SK-N-SH (cell line): ENCODE measurements around the gene TXNRD2. TPM values are rescaled to one million over a fixed set of nuclear protein-coding genes. Genes with fewer than 3 reads are reported as not detected.

ENCODE experiments used
- CTCF ChIA-PET: fragments of 300-600, 350-600 bp; formaldehyde crosslinking; extraction: SDS; loops from one replicate; lab custom pipeline; 2021; lab: Yijun Ruan, JAX
- POLR2A ChIA-PET: fragments of 350-600 bp; sonication (Branson Sonifier 250); formaldehyde crosslinking; extraction: SDS; loops from one replicate; lab custom pipeline; 2020; ENCODE audit warnings: antibody characterized with exemption, inconsistent platforms; lab: Yijun Ruan, JAX
- DNase-seq: peaks from one replicate; pipeline ENCODE4 v3.0.0; 2012
- H2AFZ ChIP-seq: fragments of 200-600 bp; sonication (generic); 2 replicates; pipeline ENCODE4 v1.8.1; 2016; ENCODE audit warnings: antibody characterized with exemption, mild to moderate bottlenecking, low read depth
- H3F3A ChIP-seq: fragments of 200-600 bp; sonication (generic); replicated peaks from 2 replicates; pipeline ENCODE3; 2016; ENCODE audit warnings: antibody characterized with exemption, mild to moderate bottlenecking; ENCODE audit not compliant: insufficient read depth
- H3K27ac ChIP-seq, 2 experiments: fragments of 200-500 bp in 1 of 2; fragments of 200-600 bp in 1 of 2; sonication (Bioruptor generic) in 1 of 2; sonication (generic), shearing (Covaris generic) in 1 of 2; 2 replicates each; pipeline versions ENCODE4 v1.5.1 to v1.6.1; 2014 to 2016; ENCODE audit warnings: low read depth in 2 of 2, inconsistent platforms in 1 of 2, low read length in 1 of 2, mild to moderate bottlenecking in 1 of 2, mixed read lengths in 1 of 2
- H3K27me3 ChIP-seq: fragments of 200-600 bp; sonication (generic), shearing (Covaris generic); 2 replicates; pipeline ENCODE4 v1.6.1; 2016; ENCODE audit warnings: mixed run types; ENCODE audit not compliant: insufficient read depth
- H3K36me3 ChIP-seq, 2 experiments: fragments of 200-500 bp in 1 of 2; fragments of 200-600 bp in 1 of 2; sonication (Bioruptor generic) in 1 of 2; sonication (generic) in 1 of 2; replicated peaks in 1 of 2; 2 replicates each; pipeline versions ENCODE3 to v1.5.1; 2014 to 2016; ENCODE audit warnings: low read length in 1 of 2, mild to moderate bottlenecking in 1 of 2; ENCODE audit not compliant: insufficient read depth in 2 of 2, control insufficient read depth in 1 of 2
- H3K4me1 ChIP-seq, 2 experiments: fragments of 200-500 bp in 1 of 2; fragments of 200-600 bp in 1 of 2; sonication (Bioruptor generic) in 1 of 2; sonication (generic), shearing (Covaris generic) in 1 of 2; 2 replicates each; pipeline versions ENCODE4 v1.5.1 to v1.6.1; 2014 to 2016; ENCODE audit warnings: low read depth in 1 of 2, low read length in 1 of 2, mixed run types in 1 of 2; ENCODE audit not compliant: insufficient read depth in 2 of 2, control insufficient read depth in 1 of 2
- H3K4me2 ChIP-seq: fragments of 200-600 bp; sonication (generic), shearing (Covaris generic); 2 replicates; pipeline ENCODE4 v1.6.1; 2017; ENCODE audit warnings: mixed run types
- H3K4me3 ChIP-seq, 2 experiments: fragments of 200-500 bp in 1 of 2; fragments of 200-600 bp in 1 of 2; sonication (Bioruptor generic) in 1 of 2; sonication (generic), shearing (Covaris generic) in 1 of 2; 2 replicates each; pipeline versions ENCODE4 v1.5.1 to v1.8.1; 2014 to 2016; ENCODE audit warnings: low read depth in 2 of 2, inconsistent platforms in 1 of 2, low read length in 1 of 2, mild to moderate bottlenecking in 1 of 2, mixed read lengths in 1 of 2, moderate library complexity in 1 of 2
- H3K79me2 ChIP-seq: fragments of 200-600 bp; sonication (generic); 2 replicates; pipeline ENCODE4 v1.8.1; 2017; ENCODE audit warnings: mild to moderate bottlenecking; ENCODE audit not compliant: insufficient read depth
- H3K9ac ChIP-seq: fragments of 200-600 bp; sonication (generic); 2 replicates; pipeline ENCODE4 v1.6.1; 2017; ENCODE audit warnings: mixed run types
- H3K9me2 ChIP-seq: fragments of 200-600 bp; sonication (generic); 2 replicates; pipeline ENCODE4 v1.6.1; 2017; ENCODE audit warnings: mixed run types
- H3K9me3 ChIP-seq: fragments of 200-600 bp; sonication (generic); 2 replicates; pipeline ENCODE4 v1.6.1; 2017; ENCODE audit warnings: mixed run types, mild to moderate bottlenecking, moderate library complexity
- H4K20me1 ChIP-seq: fragments of 200-600 bp; sonication (generic); 2 replicates; pipeline ENCODE4 v1.6.1; 2017; ENCODE audit warnings: mild to moderate bottlenecking, mixed run types; ENCODE audit not compliant: insufficient read depth
- CHD2 ChIP-seq: fragments of 150-350 bp; IDR thresholded peaks from 2 replicates; pipeline ENCODE4 v1.6.1; 2018; ENCODE audit warnings: low read length; ENCODE audit not compliant: partially characterized antibody
- ELF1 ChIP-seq: IDR thresholded peaks from 2 replicates; pipeline ENCODE4 v1.4.0; 2012
- EP300 ChIP-seq, 2 experiments: IDR thresholded peaks; 2 replicates each; pipeline versions ENCODE4 v1.4.0 to v1.6.1; 2012; ENCODE audit warnings: borderline replicate concordance in 1 of 2, low read depth in 1 of 2, low read length in 1 of 2
- FOSL2 ChIP-seq: IDR thresholded peaks from 2 replicates; pipeline ENCODE4 v1.4.0; 2012; ENCODE audit warnings: low read depth, mild to moderate bottlenecking, moderate library complexity, borderline replicate concordance
- FOXM1 ChIP-seq: IDR thresholded peaks from 2 replicates; pipeline ENCODE4 v1.4.0; 2012; ENCODE audit warnings: low read depth, mild to moderate bottlenecking
- GABPA ChIP-seq: IDR thresholded peaks from 2 replicates; pipeline ENCODE4 v1.4.0; 2012; ENCODE audit warnings: low read depth, mild to moderate bottlenecking
- JUND ChIP-seq: IDR thresholded peaks from 2 replicates; pipeline ENCODE4 v1.4.0; 2012
- MAX ChIP-seq: IDR thresholded peaks from 2 replicates; pipeline ENCODE4 v1.4.0; 2012; ENCODE audit warnings: low read depth
- NRF1 ChIP-seq: IDR thresholded peaks from 2 replicates; pipeline ENCODE4 v1.6.1; 2012; ENCODE audit warnings: low read depth, mild to moderate bottlenecking, low read length
- TAF1 ChIP-seq: IDR thresholded peaks from 2 replicates; pipeline ENCODE4 v1.6.1; 2012; ENCODE audit warnings: low read depth, mild to moderate bottlenecking, low read length, moderate library complexity, borderline replicate concordance
- TEAD4 ChIP-seq: IDR thresholded peaks from 2 replicates; pipeline ENCODE4 v1.4.0; 2012; ENCODE audit warnings: mild to moderate bottlenecking, borderline replicate concordance; ENCODE audit not compliant: insufficient read depth
- USF1 ChIP-seq: IDR thresholded peaks from 2 replicates; pipeline ENCODE4 v1.4.0; 2012; ENCODE audit warnings: low read depth, borderline replicate concordance
- YY1 ChIP-seq: IDR thresholded peaks from 2 replicates; pipeline ENCODE4 v1.4.0; 2012; ENCODE audit warnings: low read depth, mild to moderate bottlenecking
- WGBS: methylation state at CpG from one replicate; pipeline ENCODE4 v1.1.6; 2017; ENCODE audit warnings: low lambda C conversion rate; 5-methylcytosine and 5-hydroxymethylcytosine counted together
- polyA plus RNA-seq, 3 experiments: library from polyadenylated mRNA; depleted of rRNA; stranded (reverse); fragments of >200 nt; gene quantifications; 2 replicates each; pipeline ENCODE4 v1.2.3, GENCODE V29; 2012
- TF ChIP-seq, protein P1 (sequence below): fragments of 200-600 bp; sonication (generic); IDR thresholded peaks from 2 replicates; pipeline ENCODE4 v1.6.1; 2017; ENCODE audit warnings: antibody characterized with exemption, mild to moderate bottlenecking, moderate library complexity
- TF ChIP-seq, protein P2 (sequence below): IDR thresholded peaks from 2 replicates; pipeline ENCODE4 v1.6.1; 2012; ENCODE audit warnings: mild to moderate bottlenecking, low read depth, low read length, moderate library complexity

TXNRD2 gene
- polyA plus RNA-seq, 1 of the 3 experiments (the other 2 are of a cell fraction) = 34.7 TPM

- Histone ChIP-seq H3F3A (no peaks in the 10 kb centered on the region), H3K9ac (no peak overlapping the region), H3K4me2 (no peak overlapping the region), H3K9me3 (no peaks in the 10 kb centered on the region), H3K4me1 (peaks cover 0 to 65% of the 10 kb centered on the region in 2 experiments; a peak in 3 of 4 replicates), H3K4me3 (no peak overlapping the region), H3K79me2 (no peaks in the 10 kb centered on the region), H2AFZ (no peak overlapping the region), H3K36me3 (no peaks in the 10 kb centered on the region), H3K27me3 (no peaks in the 10 kb centered on the region), H3K27ac (no peak overlapping the region), H4K20me1 (no peaks in the 10 kb centered on the region), H3K9me2 (no peaks in the 10 kb centered on the region)
- WGBS = 95% methylated on average over 10 of the region's 13 CpGs
- TF ChIP-seq ELF1 = no peak
- TF ChIP-seq GABPA = no peak
- no peak for TF ChIP-seq TEAD4
- TF ChIP-seq, protein P1, sequence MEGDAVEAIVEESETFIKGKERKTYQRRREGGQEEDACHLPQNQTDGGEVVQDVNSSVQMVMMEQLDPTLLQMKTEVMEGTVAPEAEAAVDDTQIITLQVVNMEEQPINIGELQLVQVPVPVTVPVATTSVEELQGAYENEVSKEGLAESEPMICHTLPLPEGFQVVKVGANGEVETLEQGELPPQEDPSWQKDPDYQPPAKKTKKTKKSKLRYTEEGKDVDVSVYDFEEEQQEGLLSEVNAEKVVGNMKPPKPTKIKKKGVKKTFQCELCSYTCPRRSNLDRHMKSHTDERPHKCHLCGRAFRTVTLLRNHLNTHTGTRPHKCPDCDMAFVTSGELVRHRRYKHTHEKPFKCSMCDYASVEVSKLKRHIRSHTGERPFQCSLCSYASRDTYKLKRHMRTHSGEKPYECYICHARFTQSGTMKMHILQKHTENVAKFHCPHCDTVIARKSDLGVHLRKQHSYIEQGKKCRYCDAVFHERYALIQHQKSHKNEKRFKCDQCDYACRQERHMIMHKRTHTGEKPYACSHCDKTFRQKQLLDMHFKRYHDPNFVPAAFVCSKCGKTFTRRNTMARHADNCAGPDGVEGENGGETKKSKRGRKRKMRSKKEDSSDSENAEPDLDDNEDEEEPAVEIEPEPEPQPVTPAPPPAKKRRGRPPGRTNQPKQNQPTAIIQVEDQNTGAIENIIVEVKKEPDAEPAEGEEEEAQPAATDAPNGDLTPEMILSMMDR = no peak
- no peak for TF ChIP-seq NRF1
- POLR2A ChIA-PET = no interaction called here
- CTCF ChIA-PET = interaction anchor here (1.4 to 6.9 kb wide), 5 partner anchors 9 to 170 kb away, joined by 3 to 116 read pairs (median 12); no protein-coding TSS in a partner anchor
- DNase-seq = no peak
These were observed 40.7 kb downstream of the TXNRD2 start for GRCh38 chr22:19900707-19901436.

DNA sequence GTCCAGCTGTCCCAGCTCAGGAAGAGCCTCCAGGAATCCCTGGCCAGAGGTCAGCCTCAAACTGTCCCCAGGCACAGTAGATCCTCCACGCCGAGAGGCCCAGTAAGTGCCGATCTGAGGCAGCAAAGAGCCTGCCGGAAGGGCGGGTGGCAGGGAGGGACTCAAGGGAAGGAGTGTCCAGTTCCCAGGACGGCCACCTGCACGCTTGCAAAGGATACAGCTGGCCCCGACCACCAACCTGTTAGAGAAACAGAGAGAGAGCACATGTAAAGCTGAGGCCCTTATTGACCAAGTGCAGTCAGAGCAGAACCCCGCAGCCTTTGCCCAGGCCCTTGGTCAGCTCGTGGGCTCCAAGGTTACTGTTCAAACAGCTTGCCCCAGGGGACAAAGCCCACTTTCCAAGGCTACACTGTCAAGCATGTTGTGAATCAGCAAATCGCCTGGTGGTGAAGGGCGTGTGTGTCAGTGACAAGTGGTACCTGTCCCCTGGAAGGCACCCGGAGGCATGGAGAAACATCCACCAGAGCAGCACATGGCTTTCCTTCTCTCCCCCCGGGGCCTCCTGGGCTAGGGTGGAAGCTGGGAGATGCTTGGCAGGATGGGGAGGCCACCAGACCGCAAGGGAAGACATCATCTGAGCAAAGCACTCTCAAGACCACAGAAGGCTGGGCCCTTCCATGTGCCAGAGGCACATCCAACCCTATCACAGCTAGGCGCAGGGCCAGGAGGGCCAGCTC, 42.6 kb downstream of the TXNRD2 start:
- Histone ChIP-seq H3K4me3 (no peak overlapping the region), H3K4me2 (no peak overlapping the region), H3K4me1 (peaks cover 0 to 48% of the 10 kb centered on the region in 2 experiments; a peak in 3 of 4 replicates), H3K79me2 (no peaks in the 10 kb centered on the region), H3K36me3 (peaks cover 0 to under 1% of the 10 kb centered on the region in 2 experiments), H2AFZ (no peak overlapping the region), H3K9me3 (no peaks in the 10 kb centered on the region), H4K20me1 (no peaks in the 10 kb centered on the region), H3K9ac (no peak overlapping the region), H3F3A (no peaks in the 10 kb centered on the region), H3K27ac (no peak overlapping the region), H3K9me2 (no peaks in the 10 kb centered on the region), H3K27me3 (no peaks in the 10 kb centered on the region)
- POLR2A ChIA-PET = interaction anchor here (1.4 kb wide), 1 partner anchor 9 kb away, joined by 5 read pairs; no protein-coding TSS in a partner anchor
- DNase-seq = no peak
- 92% methylated on average over 7 of the region's 16 CpGs for WGBS
- CTCF ChIA-PET = interaction anchor here (1.1 to 5.5 kb wide), 3 partner anchors 12 to 168 kb away, joined by 3 to 45 read pairs (median 38); no protein-coding TSS in a partner anchor
- TF ChIP-seq NRF1 (no peak), USF1 (no peak), EP300 (IDR thresholded peaks at IDR 0.05; ENCODE audit: borderline replicate concordance in 1 of 2, low read depth in 1 of 2, low read length in 1 of 2) (no peak), FOSL2 (no peak), ELF1 (no peak), YY1 (no peak), TEAD4 (no peak), GABPA (no peak), FOXM1 (no peak), MAX (no peak), JUND (no peak), TAF1 (no peak), CHD2 (no peak)
- TF ChIP-seq, protein P2, sequence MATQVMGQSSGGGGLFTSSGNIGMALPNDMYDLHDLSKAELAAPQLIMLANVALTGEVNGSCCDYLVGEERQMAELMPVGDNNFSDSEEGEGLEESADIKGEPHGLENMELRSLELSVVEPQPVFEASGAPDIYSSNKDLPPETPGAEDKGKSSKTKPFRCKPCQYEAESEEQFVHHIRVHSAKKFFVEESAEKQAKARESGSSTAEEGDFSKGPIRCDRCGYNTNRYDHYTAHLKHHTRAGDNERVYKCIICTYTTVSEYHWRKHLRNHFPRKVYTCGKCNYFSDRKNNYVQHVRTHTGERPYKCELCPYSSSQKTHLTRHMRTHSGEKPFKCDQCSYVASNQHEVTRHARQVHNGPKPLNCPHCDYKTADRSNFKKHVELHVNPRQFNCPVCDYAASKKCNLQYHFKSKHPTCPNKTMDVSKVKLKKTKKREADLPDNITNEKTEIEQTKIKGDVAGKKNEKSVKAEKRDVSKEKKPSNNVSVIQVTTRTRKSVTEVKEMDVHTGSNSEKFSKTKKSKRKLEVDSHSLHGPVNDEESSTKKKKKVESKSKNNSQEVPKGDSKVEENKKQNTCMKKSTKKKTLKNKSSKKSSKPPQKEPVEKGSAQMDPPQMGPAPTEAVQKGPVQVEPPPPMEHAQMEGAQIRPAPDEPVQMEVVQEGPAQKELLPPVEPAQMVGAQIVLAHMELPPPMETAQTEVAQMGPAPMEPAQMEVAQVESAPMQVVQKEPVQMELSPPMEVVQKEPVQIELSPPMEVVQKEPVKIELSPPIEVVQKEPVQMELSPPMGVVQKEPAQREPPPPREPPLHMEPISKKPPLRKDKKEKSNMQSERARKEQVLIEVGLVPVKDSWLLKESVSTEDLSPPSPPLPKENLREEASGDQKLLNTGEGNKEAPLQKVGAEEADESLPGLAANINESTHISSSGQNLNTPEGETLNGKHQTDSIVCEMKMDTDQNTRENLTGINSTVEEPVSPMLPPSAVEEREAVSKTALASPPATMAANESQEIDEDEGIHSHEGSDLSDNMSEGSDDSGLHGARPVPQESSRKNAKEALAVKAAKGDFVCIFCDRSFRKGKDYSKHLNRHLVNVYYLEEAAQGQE = no peak
- TF ChIP-seq, protein P1 = no peak
